ENCODE data around the gene SLC14A1. TPM values are rescaled to one million over a fixed set of nuclear protein-coding genes. Genes with fewer than 3 reads are reported as not detected.

Gene SLC14A1
- polyA plus RNA-seq, 3 donors from 2014 or later = 3.8 to 12.4 (median 5.1) TPM

DNA sequence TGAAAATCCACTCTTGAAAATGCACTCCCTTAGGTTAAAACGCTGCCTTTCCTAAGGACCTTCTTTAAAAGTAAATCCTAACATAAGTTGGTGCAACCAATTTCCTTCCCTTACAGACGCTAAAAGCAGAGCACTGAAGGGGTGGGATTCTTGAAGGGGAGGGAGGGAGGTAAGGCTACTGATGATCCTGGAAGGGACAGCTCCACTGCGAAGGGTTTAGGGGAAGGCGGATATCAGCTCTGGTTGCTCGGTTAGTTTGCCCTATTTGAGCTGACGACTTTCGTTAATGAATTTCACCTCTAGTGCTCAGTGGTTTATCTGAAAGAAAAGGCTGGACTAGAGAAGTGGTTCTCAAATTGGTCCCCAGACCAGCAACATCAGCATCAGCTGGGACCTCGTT, 51.8 kb downstream of the SLC14A1 start:
- Mint-ChIP-seq H3K27ac (peak overlapping the region in 4 of 6 donors; percentile 5 to 75 (median 74)), H3K9me3 (peaks cover 0 to 1% (median 0%) of the 10 kb centered on the region in 6 donors), H3K4me1 (peaks cover 41 to 55% of the 10 kb centered on the region in 2 donors), H3K36me3 (no peaks in the 10 kb centered on the region), H3K27me3 (ENCODE audit: low read depth in 3 of 3) (peaks cover 1 to 5% (median 4%) of the 10 kb centered on the region in 3 donors), H3K4me3 (peak overlapping the region; percentile 64 to 89 (median 84))
- no peak for DNase-seq

DNA sequence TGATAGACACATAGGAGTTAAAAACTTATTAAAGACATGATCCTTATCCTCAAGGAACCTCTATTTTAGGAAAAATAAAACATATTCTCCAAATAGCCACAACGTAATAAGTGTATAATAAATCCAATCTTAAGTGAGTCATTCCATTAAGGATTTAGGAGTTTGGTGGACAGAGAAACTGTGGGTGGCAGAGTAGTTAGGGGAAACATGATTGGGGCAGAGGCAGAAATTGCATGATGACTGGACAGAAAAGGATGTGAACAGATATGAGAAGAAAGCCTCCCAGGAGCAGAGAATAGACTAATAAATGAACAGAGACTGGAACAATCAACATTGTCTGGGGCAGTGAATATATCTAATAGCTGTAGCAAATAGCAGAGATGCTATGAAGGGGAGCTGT, 53.4 kb downstream of the SLC14A1 start:
- peaks cover 30 to 38% of the 10 kb centered on the region in 2 donors for H3K4me1 Mint-ChIP-seq
- H3K9me3 Mint-ChIP-seq = peaks cover 0 to 1% (median 0%) of the 10 kb centered on the region in 6 donors
- H3K36me3 Mint-ChIP-seq = no peaks in the 10 kb centered on the region
- H3K27ac Mint-ChIP-seq = no peak overlapping the region
- no peak overlapping the region for H3K4me3 Mint-ChIP-seq
- H3K27me3 Mint-ChIP-seq (ENCODE audit: low read depth in 3 of 3) = peaks cover 1 to 7% (median 4%) of the 10 kb centered on the region in 3 donors
- DNase-seq = no peak

DNA sequence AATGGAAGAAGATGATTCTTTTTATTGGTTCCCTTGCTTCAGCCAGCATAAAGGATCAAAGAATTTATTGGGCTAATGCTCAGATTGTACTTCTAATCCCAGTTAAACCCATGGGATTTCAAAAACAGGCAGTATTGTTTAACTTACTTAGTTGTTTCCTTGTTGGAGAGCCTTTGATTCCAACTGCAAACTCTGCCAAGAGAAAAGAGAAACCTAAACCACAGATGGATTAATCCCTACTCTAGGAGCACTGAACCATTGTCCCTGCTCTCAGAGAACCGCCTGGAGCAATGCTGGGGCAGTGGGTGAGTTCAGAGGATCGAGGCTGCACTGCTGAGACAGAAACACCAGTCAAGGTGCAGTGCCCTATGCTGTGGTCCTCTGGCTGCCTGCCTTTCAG, 56.6 kb downstream of the SLC14A1 start:
- Mint-ChIP-seq H3K27ac (no peak overlapping the region), H3K27me3 (ENCODE audit: low read depth in 3 of 3) (peaks cover 1 to 4% (median 2%) of the 10 kb centered on the region in 3 donors), H3K9me3 (peaks cover 0 to 1% (median 0%) of the 10 kb centered on the region in 6 donors), H3K4me3 (no peak overlapping the region), H3K36me3 (no peaks in the 10 kb centered on the region), H3K4me1 (peaks cover 30 to 31% of the 10 kb centered on the region in 2 donors)
- DNase-seq = no peak

DNA sequence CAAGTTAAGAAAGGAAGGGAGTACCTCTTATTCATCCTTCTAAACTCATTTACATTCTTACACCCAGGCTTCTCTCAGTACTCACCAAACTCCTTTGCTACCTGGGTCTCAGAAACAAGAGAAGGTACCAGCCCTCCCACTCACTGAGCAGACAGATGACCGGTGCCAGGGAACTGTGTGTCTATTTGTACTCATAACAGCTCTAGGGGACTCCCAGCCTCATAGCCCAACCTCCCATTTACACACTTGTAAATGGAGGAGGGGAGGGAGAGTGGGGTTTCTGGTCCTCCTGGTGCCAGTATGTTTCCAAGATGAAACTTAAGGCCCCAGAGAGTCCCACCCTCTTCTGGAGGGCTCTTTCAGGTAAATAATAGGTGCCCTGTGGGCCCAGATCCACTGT, 58.7 kb downstream of the SLC14A1 start:
- DNase-seq = no peak
- Mint-ChIP-seq H3K4me3 (no peak overlapping the region), H3K36me3 (no peaks in the 10 kb centered on the region), H3K27me3 (ENCODE audit: low read depth in 3 of 3) (peaks cover 2 to 6% (median 2%) of the 10 kb centered on the region in 3 donors), H3K27ac (no peak overlapping the region), H3K4me1 (peaks cover 24 to 29% of the 10 kb centered on the region in 2 donors), H3K9me3 (no peaks in the 10 kb centered on the region)

DNA sequence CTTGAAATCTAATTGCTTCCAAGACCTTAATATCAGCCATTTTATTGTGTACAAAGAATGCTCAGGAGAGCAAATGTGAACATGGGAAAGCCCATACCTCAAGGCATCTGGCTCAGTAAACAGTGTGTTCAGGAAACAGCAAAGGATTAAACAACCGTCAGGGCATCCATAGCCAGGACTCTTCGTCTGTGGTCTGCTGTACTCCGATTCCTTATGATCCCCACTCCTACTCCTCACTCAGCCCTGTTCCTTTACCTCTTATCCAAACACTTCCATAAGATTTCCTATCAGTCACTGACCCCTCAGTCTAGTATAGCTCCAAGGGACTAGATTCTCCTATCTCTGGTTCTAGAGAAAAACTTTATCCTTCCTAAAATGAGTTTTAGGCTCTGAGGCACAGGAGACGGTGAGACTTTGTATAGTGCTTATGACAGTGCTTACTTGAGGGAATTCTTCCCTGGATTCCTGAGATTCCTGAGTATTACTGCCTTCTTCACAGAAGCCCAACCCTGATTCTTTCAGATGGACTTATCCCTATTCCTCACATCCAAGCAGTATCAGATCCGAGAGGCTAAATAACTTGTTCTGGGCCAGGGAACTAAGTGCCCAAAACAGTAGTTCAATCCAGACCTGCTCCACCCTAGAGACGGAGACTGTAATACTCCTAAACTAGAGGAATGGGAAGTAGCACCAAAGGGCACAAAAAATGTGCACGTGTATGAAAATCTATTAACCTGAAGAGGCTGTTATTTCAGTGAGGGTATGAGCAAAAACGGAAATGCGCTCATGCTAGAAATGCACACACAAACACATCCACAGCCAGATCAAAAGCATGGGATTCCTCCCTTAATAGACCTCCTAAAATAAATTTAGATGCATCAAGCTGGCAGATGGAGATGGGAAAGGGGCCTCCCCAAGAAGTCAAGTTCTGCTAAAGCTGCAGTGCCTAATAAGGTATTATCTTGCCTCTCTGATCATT, 59.4 kb downstream of the SLC14A1 start:
- no peak overlapping the region for H3K4me3 Mint-ChIP-seq
- no peak for DNase-seq
- H3K27ac Mint-ChIP-seq = peak overlapping the region in 1 of 6 donors; percentile 43

DNA sequence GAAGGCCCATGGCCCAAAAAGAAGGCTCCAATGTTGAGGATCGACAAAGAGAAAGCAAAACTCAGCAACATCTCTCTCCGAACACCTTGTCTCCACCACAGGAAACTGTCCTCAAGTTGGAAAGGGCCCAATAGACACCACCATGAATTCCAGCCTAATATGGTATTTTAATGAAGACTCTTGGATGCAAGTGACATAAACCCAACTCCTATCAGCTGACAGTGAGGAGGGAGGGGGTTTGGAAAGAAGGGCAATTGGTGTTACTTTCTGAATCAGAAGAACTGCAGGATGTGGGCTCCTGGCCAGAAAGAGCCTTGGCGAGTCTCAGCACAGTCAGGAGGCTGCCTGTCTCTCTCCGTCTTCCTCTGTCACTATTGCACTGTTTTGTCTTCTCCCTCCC, 61.2 kb downstream of the SLC14A1 start:
- no peaks in the 10 kb centered on the region for H3K36me3 Mint-ChIP-seq
- H3K4me1 Mint-ChIP-seq = peaks cover 24 to 29% of the 10 kb centered on the region in 2 donors
- H3K9me3 Mint-ChIP-seq = no peaks in the 10 kb centered on the region
- H3K27me3 Mint-ChIP-seq (ENCODE audit: low read depth in 3 of 3) = peaks cover 0 to 5% (median 2%) of the 10 kb centered on the region in 3 donors
- peak overlapping the region; percentile 41 to 84 (median 44) for H3K4me3 Mint-ChIP-seq
- peak overlapping the region; percentile 75 to 95 (median 85) for H3K27ac Mint-ChIP-seq
- peak; percentile 67 to 72 (median 71) for DNase-seq

More for the DNA sequence above, 59.4 kb downstream of the SLC14A1 start:
- Mint-ChIP-seq H3K4me1 (peaks cover 24 to 29% of the 10 kb centered on the region in 2 donors), H3K36me3 (no peaks in the 10 kb centered on the region), H3K9me3 (no peaks in the 10 kb centered on the region), H3K27me3 (ENCODE audit: low read depth in 3 of 3) (peaks cover 2 to 6% (median 2%) of the 10 kb centered on the region in 3 donors)

DNA sequence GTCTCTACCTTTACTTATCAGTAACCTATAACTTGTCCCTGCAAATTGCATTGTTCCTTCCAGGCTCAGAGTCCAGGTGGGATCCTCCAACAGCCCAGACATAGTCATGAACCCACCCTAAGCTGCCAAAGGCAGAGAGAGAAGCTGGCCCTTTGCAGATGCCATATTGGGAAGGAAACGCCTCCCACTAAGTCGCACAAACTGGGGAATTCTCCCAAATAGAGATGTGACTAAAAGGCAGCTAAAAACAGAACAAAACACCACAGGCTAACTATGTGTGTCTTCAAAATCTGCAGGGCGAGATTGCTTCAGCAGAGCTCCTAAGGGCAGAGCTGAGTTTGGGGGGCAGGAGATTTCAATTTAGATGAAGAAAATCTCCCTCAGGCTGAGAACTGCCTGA, 63.0 kb downstream of the SLC14A1 start:
- Mint-ChIP-seq H3K9me3 (no peaks in the 10 kb centered on the region), H3K36me3 (no peaks in the 10 kb centered on the region), H3K27me3 (ENCODE audit: low read depth in 3 of 3) (peaks cover 0 to 5% (median 0%) of the 10 kb centered on the region in 3 donors), H3K4me1 (peaks cover 24 to 29% of the 10 kb centered on the region in 2 donors), H3K27ac (no peak overlapping the region), H3K4me3 (no peak overlapping the region)
- DNase-seq = no peak

DNA sequence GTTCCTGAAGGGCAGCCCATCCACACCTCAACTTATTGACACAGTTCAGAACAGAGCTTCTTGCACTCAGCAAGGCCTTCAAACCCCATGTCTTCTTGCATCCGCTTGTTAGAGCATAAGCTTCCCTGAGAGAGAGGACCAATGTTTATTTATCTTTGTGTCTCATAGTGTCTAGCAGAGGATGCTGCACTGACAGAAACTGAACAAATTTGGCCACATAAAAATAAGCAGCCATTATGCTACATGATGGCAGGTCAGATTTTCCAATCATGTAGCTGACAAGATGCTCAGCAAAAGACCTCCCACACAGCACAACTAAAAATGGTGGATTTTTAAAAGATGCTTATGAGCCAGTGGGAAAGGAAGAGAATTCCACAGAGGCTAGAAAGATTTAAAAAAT, 63.4 kb downstream of the SLC14A1 start:
- no peak overlapping the region for H3K27ac Mint-ChIP-seq
- H3K9me3 Mint-ChIP-seq = no peaks in the 10 kb centered on the region
- H3K4me3 Mint-ChIP-seq = no peak overlapping the region
- no peaks in the 10 kb centered on the region for H3K36me3 Mint-ChIP-seq
- DNase-seq = no peak
- H3K4me1 Mint-ChIP-seq = peaks cover 24 to 29% of the 10 kb centered on the region in 2 donors
- peaks cover 0 to 5% (median 0%) of the 10 kb centered on the region in 3 donors for H3K27me3 Mint-ChIP-seq (ENCODE audit: low read depth in 3 of 3)

DNA sequence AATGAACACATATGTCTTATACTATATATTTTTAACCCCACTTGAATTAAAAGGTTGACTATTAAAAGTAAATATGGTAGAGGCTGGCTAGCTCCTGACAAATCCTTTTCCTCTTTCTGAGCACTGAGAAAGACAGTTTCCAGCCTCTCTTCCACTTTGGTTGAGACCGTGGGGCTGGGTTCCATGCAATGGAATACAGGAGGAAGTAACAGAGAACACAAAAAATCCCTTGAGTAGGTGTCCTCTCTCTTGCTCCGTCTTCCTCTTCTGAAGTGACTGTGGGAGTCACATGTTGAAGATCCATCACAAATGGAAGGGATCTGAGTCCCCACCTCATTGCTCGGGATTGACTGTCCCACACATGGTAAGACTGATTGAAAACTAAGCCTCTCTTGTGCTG, 64.9 kb downstream of the SLC14A1 start:
- Mint-ChIP-seq H3K36me3 (peaks cover 0 to 4% (median 0%) of the 10 kb centered on the region in 3 donors), H3K27ac (peak overlapping the region in 3 of 6 donors; percentile 38 to 45 (median 43)), H3K4me1 (peaks cover 18 to 22% of the 10 kb centered on the region in 2 donors), H3K4me3 (no peak overlapping the region), H3K27me3 (ENCODE audit: low read depth in 3 of 3) (peaks cover 0 to 8% (median 2%) of the 10 kb centered on the region in 3 donors), H3K9me3 (no peaks in the 10 kb centered on the region)
- DNase-seq = no peak

DNA sequence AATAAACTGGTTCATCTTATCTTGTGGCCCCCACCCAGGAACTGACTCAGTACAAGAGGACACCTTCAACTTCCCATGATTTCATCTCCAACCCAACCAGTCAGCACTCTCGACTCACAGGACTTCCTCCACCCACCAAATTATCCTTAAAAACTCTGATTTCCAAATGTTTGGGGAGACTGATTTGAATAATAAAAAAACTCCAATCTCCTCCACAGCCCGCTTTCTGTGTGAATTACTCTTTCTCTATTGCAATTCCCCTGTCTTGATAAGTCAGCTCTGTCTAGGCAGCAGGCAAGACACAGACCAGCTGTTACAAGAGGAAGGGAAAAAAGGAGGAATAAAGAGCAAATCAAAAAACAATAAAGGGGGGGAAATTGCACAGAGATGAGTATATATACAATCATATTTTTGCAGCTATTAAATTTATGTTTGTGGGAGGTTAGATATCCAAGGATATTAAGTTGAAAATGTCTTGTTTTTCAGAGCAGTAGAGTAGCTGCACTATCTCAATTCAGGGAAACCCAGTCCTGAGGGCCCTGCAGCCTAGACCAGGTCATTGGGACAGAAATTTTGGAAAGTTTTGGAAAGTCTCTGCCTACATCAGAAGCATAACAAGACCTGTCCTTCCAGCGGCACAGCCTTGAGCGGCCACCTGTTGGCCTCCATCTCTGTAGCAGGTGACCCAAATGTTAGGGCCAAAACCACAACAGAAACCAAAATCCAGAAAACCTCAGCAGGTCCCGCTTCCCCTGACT, 68.7 kb downstream of the SLC14A1 start:
- no peak for DNase-seq
- H3K4me3 Mint-ChIP-seq = no peak overlapping the region
- no peak overlapping the region for H3K27ac Mint-ChIP-seq
- H3K36me3 Mint-ChIP-seq = peaks cover 0 to 4% (median 0%) of the 10 kb centered on the region in 3 donors
- H3K4me1 Mint-ChIP-seq = no peaks in the 10 kb centered on the region
- H3K27me3 Mint-ChIP-seq (ENCODE audit: low read depth in 3 of 3) = peaks cover 1 to 7% (median 4%) of the 10 kb centered on the region in 3 donors
- H3K9me3 Mint-ChIP-seq = no peaks in the 10 kb centered on the region

DNA sequence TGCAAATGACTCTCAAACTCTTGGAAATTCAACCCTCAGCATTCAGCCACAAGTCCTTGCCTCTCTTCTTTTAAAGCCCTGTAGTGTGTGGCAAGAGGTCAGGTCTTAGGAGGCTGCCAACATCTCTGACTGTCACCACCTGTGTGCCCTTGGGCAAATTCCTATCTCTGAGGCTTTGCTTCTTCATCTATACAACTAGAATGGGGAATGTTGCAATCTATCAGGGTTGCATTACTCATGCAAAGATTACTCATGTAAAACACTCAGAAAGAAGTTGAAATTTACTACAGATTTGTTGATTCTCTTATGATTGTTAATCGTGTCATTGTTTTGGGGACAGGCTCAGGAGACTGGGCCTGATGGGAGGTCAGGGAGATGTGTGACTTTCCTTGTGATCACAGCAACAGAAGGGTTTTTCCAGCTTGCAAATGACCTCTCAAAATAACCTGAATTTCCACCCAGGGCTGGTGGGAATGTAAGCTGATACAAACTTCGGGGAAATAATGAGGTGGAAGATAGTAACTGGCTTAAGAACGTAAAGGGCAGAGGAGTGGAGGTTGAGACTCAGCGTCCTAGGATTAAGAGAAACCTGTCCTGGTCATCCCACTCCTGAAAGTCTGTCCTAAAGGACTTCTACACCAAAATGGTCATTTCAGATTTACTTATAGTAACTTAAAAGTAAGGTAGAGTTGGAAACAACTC, 69.4 kb downstream of the SLC14A1 start:
- no peak for DNase-seq
- Mint-ChIP-seq H3K27ac (no peak overlapping the region), H3K36me3 (peaks cover 0 to 4% (median 0%) of the 10 kb centered on the region in 3 donors), H3K4me1 (no peaks in the 10 kb centered on the region), H3K4me3 (no peak overlapping the region), H3K27me3 (ENCODE audit: low read depth in 3 of 3) (peaks cover 1 to 7% (median 4%) of the 10 kb centered on the region in 3 donors), H3K9me3 (no peaks in the 10 kb centered on the region)

DNA sequence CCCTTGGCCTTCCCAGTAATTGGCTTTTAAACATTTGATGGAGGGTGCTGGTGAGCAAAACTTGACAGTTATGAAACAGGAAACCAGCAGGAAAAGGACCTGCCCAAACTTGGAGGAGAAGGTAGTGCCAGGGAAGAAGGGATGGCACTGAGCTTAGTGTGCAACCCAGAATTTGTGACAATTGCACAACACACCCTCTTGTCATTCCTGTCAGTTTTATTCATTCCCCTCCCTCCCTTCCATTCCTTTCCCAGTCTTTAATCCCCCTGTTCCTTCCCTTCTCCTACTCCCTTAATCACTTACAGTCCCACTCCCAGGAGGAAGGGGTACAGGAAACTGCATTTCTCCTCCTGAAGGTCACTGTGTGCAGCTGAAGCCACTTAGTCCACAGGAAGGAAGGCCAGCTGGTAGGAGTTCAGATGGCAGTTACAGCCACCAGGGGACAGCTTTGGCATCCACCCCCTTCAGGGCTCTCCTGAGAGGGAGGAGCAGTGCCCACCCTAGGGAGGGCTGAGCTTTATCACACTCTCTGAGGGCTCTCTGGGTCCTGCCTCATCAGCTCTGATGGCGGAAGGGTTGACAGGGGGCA, 77.5 kb downstream of the SLC14A1 start:
- Mint-ChIP-seq H3K36me3 (peaks cover 5 to 12% (median 9%) of the 10 kb centered on the region in 3 donors), H3K4me1 (no peaks in the 10 kb centered on the region), H3K4me3 (no peak overlapping the region), H3K27me3 (ENCODE audit: low read depth in 3 of 3) (peaks cover 0 to 5% (median 0%) of the 10 kb centered on the region in 3 donors), H3K9me3 (peaks cover 0 to 18% (median 3%) of the 10 kb centered on the region in 6 donors), H3K27ac (peak overlapping the region in 1 of 6 donors; percentile 50)
- no peak for DNase-seq

Data from immature natural killer cell (primary cell).